ENCODE measurements around the gene BMPR1A.
A peak's percentile ranks its signal among the peaks of the same experiment; 100 is the strongest.
"Not testable (repeated sequence)": the region's sequence is repeated elsewhere in the genome, so short reads cannot be mapped to it uniquely, and the experiment has no call there.

The BMPR1A gene

GRCh38 chr10:86944907-86945306 is 188.5 kb downstream of the BMPR1A start:
- DNase-seq = no peak

- no peak for DNase-seq
Observed at GRCh38 chr10:86945361-86946212, 189.2 kb downstream of the BMPR1A start.

- DNase-seq = peak; percentile 64
Observed at GRCh38 chr10:86946213-86947155, 190.1 kb downstream of the BMPR1A start.

DNA sequence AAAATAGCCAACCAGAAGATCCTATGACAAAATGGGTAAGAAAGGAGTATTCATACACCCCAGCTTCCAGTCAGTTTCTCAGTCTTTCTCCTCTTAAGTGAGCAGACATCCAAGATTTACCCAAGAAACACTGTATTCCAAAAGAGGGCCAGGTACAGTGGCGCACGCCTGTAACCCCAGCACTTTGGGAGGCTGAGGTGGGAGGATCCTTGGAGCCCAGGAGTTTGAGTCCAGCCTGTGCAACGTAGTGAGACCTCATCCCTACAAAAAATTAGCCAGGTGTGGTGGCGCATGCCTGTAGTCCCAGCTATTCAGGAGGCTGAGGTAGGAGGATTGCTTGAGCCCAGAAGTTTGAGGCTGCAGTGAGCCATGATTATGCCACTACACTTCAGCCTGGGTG is 191.4 kb downstream of the BMPR1A start:
- not testable (repeated sequence) for DNase-seq

DNA sequence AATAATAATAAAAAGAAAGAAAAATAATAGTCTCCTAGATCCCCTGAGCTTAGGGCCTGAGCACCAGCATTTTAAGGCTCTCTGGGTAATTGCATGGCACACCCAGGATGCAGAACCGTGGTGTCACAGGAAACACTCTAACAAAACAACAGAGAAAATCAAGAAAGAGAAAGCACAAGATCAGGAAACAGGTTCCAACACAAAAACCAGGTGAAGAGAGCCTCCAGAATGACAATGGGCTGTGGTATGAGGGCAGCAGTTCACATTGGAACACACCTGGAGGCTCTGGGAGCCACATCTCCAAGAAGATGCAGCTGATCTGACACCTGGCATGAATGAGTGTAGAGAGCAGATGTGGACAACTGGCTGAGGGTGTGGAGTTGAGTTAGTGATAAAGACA is 193.9 kb downstream of the BMPR1A start:
- no peak for DNase-seq

GRCh38 chr10:86951184-86951761 is 194.9 kb downstream of the BMPR1A start:
- DNase-seq = no peak

GRCh38 chr10:86952106-86952505 is 195.7 kb downstream of the BMPR1A start:
- DNase-seq = no peak

GRCh38 chr10:86952697-86953096 is 196.3 kb downstream of the BMPR1A start:
- not testable (repeated sequence) for DNase-seq

GRCh38 chr10:86953747-86954680 is 197.6 kb downstream of the BMPR1A start:
- no peak for DNase-seq

GRCh38 chr10:86954681-86955500 is 198.5 kb downstream of the BMPR1A start:
- DNase-seq = no peak

- DNase-seq = no peak
Observed at GRCh38 chr10:86955501-86956194, 199.2 kb downstream of the BMPR1A start.

- no peak for DNase-seq
Observed at GRCh38 chr10:86956195-86956847, 199.9 kb downstream of the BMPR1A start.

- no peak for DNase-seq
Observed at GRCh38 chr10:86956848-86957448, 200.5 kb downstream of the BMPR1A start.

- no peak for DNase-seq
Observed at GRCh38 chr10:86957471-86958115, 201.2 kb downstream of the BMPR1A start, which contains the start of gene MMRN2. MMRN2 (minus strand) TSS chr10:86957615; CDS start chr10:86957541, 74 bp downstream.

DNA sequence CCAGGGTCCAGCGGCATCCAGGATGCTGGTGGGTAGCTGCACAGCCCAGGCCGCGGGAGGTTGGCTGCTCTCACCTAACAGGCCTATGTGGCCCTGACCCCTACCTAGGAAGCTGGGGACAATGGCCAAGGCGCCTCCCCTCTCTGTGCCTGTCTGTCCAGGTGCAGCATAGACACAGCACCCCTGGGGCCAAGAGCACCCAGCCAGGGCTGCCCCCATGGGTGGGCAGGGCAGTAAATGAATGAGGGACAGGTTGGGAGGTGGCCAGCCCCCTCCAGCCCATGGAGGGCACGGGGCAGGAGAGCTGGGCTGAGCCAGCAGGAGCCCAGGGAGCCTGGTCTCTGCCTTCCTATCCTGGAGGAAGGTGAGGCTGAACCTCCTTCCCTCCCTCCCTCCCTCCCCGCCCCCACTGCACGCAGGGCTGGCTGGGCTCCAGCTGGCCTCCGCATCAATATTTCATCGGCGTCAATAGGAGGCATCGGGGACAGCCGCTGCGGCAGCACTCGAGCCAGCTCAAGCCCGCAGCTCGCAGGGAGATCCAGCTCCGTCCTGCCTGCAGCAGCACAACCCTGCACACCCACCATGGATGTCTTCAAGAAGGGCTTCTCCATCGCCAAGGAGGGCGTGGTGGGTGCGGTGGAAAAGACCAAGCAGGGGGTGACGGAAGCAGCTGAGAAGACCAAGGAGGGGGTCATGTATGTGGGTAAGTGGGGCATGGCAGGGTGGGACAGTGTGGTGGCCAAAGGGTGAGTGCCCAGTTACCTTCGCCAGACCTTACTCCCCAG is 201.9 kb downstream of the BMPR1A start, which contains the start of gene SNCG:
Gene SNCG, plus strand, starts transcription at position 484 of the 785 bp plus-strand sequence. Its CDS starts 99 bp downstream, at position 583.
- no peak for DNase-seq

DNA sequence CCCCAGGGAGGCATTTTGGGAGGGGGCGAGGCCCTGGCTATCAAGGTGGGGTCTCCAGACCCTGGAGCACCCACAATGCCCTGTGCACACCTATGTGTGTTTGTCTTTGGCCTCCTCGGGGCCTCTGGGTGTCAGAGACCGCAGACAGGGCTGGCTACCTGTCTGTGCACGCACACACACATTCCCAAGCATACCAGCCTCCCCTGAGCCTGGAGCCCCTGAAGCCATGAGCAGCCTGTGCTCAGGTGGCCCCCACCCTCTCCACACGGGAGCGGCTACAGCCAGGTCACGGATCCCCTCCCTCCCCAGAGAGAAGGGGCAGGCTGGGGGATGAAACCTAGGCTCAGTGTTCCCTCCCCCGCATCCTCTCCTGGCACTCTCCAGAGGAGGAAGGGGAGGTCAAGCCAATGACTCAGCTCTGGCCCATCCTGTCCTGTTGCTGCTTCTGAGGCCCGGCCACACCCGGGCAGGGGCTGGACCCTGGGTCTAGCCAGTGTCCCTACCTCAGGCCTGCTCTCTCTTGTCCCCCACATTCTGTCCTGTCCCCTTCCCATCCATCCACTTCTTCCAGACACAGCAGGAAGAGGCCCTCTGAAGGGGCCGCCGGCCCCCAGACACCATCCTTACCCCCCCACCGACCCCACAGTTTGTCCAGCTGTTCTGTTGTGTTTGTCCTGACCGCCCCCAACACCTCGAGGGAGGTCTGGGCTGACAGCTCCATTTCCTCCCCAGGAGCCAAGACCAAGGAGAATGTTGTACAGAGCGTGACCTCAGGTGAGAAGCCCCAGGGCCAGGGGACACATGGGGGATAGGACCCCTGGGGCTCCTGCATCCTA is 202.7 kb downstream of the BMPR1A start:
- no peak for DNase-seq

DNA sequence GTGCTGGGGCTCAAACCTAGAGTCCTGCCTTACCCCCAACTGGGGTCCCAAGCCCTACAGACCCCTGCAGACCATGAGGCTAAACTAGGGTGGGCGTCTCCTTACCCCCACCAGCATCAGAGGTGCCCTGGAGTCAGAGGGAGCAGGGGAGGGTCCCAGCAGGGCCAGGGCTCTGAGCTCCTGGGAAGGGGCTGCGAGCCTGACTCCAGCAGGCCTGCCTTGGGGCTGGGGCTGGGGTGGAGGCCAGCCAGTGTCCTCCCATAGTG is 203.3 kb downstream of the BMPR1A start:
- no peak for DNase-seq
